Vagina (tissue), 2 donors: ENCODE results near the gene AGPAT1.

ENCODE experiments used
- POLR2A ChIP-seq, 2 donors: fragments of 450-650 bp; IDR thresholded peaks; one replicate each; pipeline ENCODE4 v1.6.1; 2017; ENCODE audit warnings: antibody characterized with exemption in 2 of 2, mild to moderate bottlenecking in 2 of 2, moderate library complexity in 2 of 2
- POLR2AphosphoS5 ChIP-seq, 2 donors: sonication (generic); formaldehyde crosslinking; IDR thresholded peaks; one replicate each; pipeline ENCODE4 v1.9.0; 2017; ENCODE audit warnings: antibody characterized with exemption in 2 of 2, mild to moderate bottlenecking in 2 of 2, low read depth in 1 of 2; ENCODE audit not compliant: insufficient read depth in 1 of 2
- TF ChIP-seq, protein P1 (sequence below), 3 experiments: fragments of 450-650 bp in 2 of 3; fragments of 200-600 bp in 1 of 3; sonication (generic) in 1 of 3; IDR thresholded peaks; one replicate each; pipeline ENCODE4 v1.5.1; 2017 to 2019; ENCODE audit warnings: antibody characterized with exemption in 3 of 3, mild to moderate bottlenecking in 2 of 3, moderate library complexity in 2 of 3

DNA sequence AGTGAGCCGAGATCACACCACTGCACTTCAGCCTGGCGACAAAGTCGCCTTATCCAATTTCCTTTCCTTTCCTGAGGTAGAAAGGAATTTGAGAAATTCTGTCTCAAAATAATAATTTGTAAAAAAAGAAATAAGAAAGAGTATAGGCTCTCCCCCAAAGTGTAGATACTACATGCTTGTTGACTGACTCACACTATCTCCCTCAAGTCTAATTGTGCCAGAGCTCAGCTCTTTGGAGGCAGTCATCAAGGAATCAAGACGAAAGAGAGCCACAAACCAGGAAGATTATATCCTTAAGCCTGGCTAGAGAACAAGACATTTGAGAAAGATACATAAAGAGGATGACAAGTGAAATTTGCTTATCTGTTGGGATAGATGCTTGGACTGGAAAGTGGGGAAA lies 42.1 kb downstream of the AGPAT1 start:
- TF ChIP-seq, protein P1, sequence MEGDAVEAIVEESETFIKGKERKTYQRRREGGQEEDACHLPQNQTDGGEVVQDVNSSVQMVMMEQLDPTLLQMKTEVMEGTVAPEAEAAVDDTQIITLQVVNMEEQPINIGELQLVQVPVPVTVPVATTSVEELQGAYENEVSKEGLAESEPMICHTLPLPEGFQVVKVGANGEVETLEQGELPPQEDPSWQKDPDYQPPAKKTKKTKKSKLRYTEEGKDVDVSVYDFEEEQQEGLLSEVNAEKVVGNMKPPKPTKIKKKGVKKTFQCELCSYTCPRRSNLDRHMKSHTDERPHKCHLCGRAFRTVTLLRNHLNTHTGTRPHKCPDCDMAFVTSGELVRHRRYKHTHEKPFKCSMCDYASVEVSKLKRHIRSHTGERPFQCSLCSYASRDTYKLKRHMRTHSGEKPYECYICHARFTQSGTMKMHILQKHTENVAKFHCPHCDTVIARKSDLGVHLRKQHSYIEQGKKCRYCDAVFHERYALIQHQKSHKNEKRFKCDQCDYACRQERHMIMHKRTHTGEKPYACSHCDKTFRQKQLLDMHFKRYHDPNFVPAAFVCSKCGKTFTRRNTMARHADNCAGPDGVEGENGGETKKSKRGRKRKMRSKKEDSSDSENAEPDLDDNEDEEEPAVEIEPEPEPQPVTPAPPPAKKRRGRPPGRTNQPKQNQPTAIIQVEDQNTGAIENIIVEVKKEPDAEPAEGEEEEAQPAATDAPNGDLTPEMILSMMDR (IDR thresholded peaks at IDR 0.05) = no peak
- no peak for TF ChIP-seq POLR2AphosphoS5 (IDR thresholded peaks at IDR 0.05; ENCODE audit: insufficient read depth in 1 of 2, low read depth in 1 of 2)
- no peak for TF ChIP-seq POLR2A (IDR thresholded peaks at IDR 0.05)
